OCI-LY7 (cell line): ENCODE results near the gene WDR90.

Experiments
- EZH2phosphoT487 ChIP-seq: fragments of 200-600 bp; sonication (generic); IDR thresholded peaks from 2 replicates; pipeline ENCODE4 v1.6.1; 2018; ENCODE audit warnings: low read depth, borderline replicate concordance, mild to moderate bottlenecking, mixed run types, antibody characterized with exemption, low read length, moderate library complexity, mixed read lengths
- TF ChIP-seq, protein P1 (sequence below): fragments of 200-600 bp; sonication (generic); conservative IDR thresholded peaks from 2 replicates; pipeline ENCODE4 v1.5.1; 2014; ENCODE audit warnings: mild to moderate bottlenecking, antibody characterized with exemption, low read length, moderate library complexity, mixed read lengths

DNA sequence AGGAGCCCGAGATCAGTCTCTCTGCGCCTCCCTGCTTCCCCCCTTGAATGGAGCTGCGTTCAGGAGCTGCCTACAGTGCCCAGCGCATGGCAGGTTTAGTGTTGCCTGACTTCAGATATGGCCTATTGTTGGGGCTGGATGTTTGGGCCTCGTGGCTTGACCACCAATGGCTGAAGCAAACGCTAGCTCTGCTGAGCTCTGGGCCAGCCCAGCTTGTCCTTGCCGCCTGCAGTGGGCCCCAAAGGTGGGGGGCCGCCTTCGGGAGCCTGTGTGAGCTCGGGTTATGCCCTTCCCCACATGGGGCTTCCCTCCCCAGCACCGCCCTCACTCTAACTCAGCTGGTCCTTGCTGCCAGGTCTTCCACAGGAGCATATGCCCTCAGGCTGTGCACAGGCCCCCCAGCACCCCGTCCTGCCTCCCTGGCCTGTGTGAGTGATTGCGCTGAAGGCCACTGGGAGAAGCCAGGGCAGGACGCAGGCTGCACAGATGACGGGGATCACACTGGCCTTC lies 11.1 kb upstream of the WDR90 start:
- TF ChIP-seq, protein P1, sequence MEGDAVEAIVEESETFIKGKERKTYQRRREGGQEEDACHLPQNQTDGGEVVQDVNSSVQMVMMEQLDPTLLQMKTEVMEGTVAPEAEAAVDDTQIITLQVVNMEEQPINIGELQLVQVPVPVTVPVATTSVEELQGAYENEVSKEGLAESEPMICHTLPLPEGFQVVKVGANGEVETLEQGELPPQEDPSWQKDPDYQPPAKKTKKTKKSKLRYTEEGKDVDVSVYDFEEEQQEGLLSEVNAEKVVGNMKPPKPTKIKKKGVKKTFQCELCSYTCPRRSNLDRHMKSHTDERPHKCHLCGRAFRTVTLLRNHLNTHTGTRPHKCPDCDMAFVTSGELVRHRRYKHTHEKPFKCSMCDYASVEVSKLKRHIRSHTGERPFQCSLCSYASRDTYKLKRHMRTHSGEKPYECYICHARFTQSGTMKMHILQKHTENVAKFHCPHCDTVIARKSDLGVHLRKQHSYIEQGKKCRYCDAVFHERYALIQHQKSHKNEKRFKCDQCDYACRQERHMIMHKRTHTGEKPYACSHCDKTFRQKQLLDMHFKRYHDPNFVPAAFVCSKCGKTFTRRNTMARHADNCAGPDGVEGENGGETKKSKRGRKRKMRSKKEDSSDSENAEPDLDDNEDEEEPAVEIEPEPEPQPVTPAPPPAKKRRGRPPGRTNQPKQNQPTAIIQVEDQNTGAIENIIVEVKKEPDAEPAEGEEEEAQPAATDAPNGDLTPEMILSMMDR: no peak
- TF ChIP-seq EZH2phosphoT487: no peak
